ENCODE measurements around the gene GRIK5.
"Not testable (repeated sequence)": the region's sequence is repeated elsewhere in the genome, so short reads cannot be mapped to it uniquely, and the experiment has no call there.

Gene GRIK5

GRCh38 chr19:42018503-42019193 is 51.4 kb downstream of the GRIK5 start:
- no peak for DNase-seq (ENCODE audit: low spot score)
- FAIRE-seq = no peak

GRCh38 chr19:42017040-42017439 is 53.0 kb downstream of the GRIK5 start:
- no peak for FAIRE-seq
- DNase-seq (ENCODE audit: low spot score) = no peak

GRCh38 chr19:42012747-42013146 is 57.3 kb downstream of the GRIK5 start:
- not testable (repeated sequence) for FAIRE-seq; DNase-seq (ENCODE audit: low spot score)

GRCh38 chr19:42010245-42011126 is 59.5 kb downstream of the GRIK5 start:
- DNase-seq (ENCODE audit: low spot score) (no peak), FAIRE-seq (no peak)

- DNase-seq (ENCODE audit: low spot score) = no peak
- FAIRE-seq = no peak
These were observed 63.4 kb downstream of the GRIK5 start for GRCh38 chr19:42006569-42006968.

GRCh38 chr19:42005504-42005903 is 64.5 kb downstream of the GRIK5 start:
- DNase-seq (ENCODE audit: low spot score) (no peak), FAIRE-seq (no peak)

GRCh38 chr19:42003506-42004294 is 66.3 kb downstream of the GRIK5 start:
- DNase-seq (ENCODE audit: low spot score) = no peak
- FAIRE-seq = no peak

- DNase-seq (ENCODE audit: low spot score) (no peak), FAIRE-seq (no peak)
These were observed 70.2 kb downstream of the GRIK5 start for GRCh38 chr19:41999878-42000208.

- FAIRE-seq = no peak
These were observed 70.7 kb downstream of the GRIK5 start for GRCh38 chr19:41999071-41999877.

GRCh38 chr19:41998246-41999020 is 71.6 kb downstream of the GRIK5 start:
- FAIRE-seq = no peak
- no peak for DNase-seq (ENCODE audit: low spot score)

More at GRCh38 chr19:41999071-41999877, 70.7 kb downstream of the GRIK5 start:
- DNase-seq (ENCODE audit: low spot score) = no peak

GRCh38 chr19:41997851-41998229 is 72.2 kb downstream of the GRIK5 start:
- DNase-seq (ENCODE audit: low spot score) (no peak), FAIRE-seq (no peak)

- no peak for FAIRE-seq
- no peak for DNase-seq (ENCODE audit: low spot score)
These were observed 72.7 kb downstream of the GRIK5 start for GRCh38 chr19:41997121-41997850.

- FAIRE-seq = no peak
- no peak for DNase-seq (ENCODE audit: low spot score)
These were observed 73.8 kb downstream of the GRIK5 start for GRCh38 chr19:41995959-41996797.

- DNase-seq (ENCODE audit: low spot score) (no peak), FAIRE-seq (no peak)
These were observed 74.7 kb downstream of the GRIK5 start for GRCh38 chr19:41994994-41995958.

GRCh38 chr19:41994521-41994971 is 75.5 kb downstream of the GRIK5 start:
- FAIRE-seq = no peak
- DNase-seq (ENCODE audit: low spot score) = no peak

GRCh38 chr19:41993612-41994483 is 76.2 kb downstream of the GRIK5 start, which contains the start of gene ATP1A3:
TSS of gene ATP1A3 (minus strand) at chr19:41994230. CDS start at chr19:41994076, 154 bp downstream.
- DNase-seq (ENCODE audit: low spot score) = peak; percentile 4
- no peak for FAIRE-seq

Measured in RCC 7860 (cell line).